NCI-H748 treated with DMSO at 0.1 percent for 48 hours (cell line): ENCODE data around the gene ORMDL2.
"Not testable (repeated sequence)": the region's sequence is repeated elsewhere in the genome, so short reads cannot be mapped to it uniquely, and the experiment has no call there.

ENCODE experiments used
- DNase-seq: peaks from one replicate; lab custom pipeline; 2025; lab: John Stamatoyannopoulos, UW

ORMDL2 gene

GRCh38 chr12:55852740-55853139 lies 34.9 kb downstream of the ORMDL2 start:
- no peak for DNase-seq

GRCh38 chr12:55861396-55861795 lies 43.6 kb downstream of the ORMDL2 start:
- no peak for DNase-seq

GRCh38 chr12:55861871-55862270 lies 44.0 kb downstream of the ORMDL2 start:
- DNase-seq = no peak

GRCh38 chr12:55862286-55862685 lies 44.4 kb downstream of the ORMDL2 start:
- DNase-seq = no peak

GRCh38 chr12:55862931-55863330 lies 45.1 kb downstream of the ORMDL2 start:
- not testable (repeated sequence) for DNase-seq

- DNase-seq = no peak
These were observed 47.5 kb downstream of the ORMDL2 start for GRCh38 chr12:55865327-55865726.

GRCh38 chr12:55866454-55867004 lies 48.7 kb downstream of the ORMDL2 start:
- not testable (repeated sequence) for DNase-seq
